Endothelial cell of umbilical vein (primary cell): ENCODE data around the gene MYO9B. TPM values are rescaled to one million over a fixed set of nuclear protein-coding genes. Genes with fewer than 3 reads are reported as not detected.

Experiments used
- BruUV-seq: library from RNA; stranded (reverse); fragments of 400-500 nt; replicated peaks from 2 replicates; lab custom pipeline; 2021; lab: Mats Ljungman, UMichigan
- CTCF ChIA-PET: fragments of 300-600, 350-600 bp; sonication (Branson Sonifier 250); formaldehyde crosslinking; loops from one replicate; lab custom pipeline; 2021; ENCODE audit warnings: antibody characterized with exemption, inconsistent platforms; lab: Charles Lee
- POLR2A ChIA-PET: fragments of 300-600, 350-600 bp; sonication (Branson Sonifier 250); formaldehyde crosslinking; loops from one replicate; lab custom pipeline; 2021; ENCODE audit warnings: antibody characterized with exemption, inconsistent platforms; lab: Charles Lee
- DNase-seq: peaks from one replicate; pipeline ENCODE4 v3.0.0-alpha.2; 2011; ENCODE audit warnings: low read depth, low spot score
- FAIRE-seq: peaks from 2 replicates; lab custom pipeline; 2011; peaks lifted over from hg19 to GRCh38; lab: Jason Lieb, UNC
- H2AFZ ChIP-seq: 2 replicates; pipeline ENCODE4 v1.6.0; 2012; ENCODE audit warnings: low read depth, low read length, control low read depth, inconsistent platforms
- H3K27ac ChIP-seq: 2 replicates; pipeline ENCODE4 v1.5.1; 2011; ENCODE audit warnings: low read depth, mild to moderate bottlenecking, control low read depth, low read length, moderate library complexity; ENCODE audit not compliant: insufficient read depth
- H3K27me3 ChIP-seq, 2 experiments: 2 replicates each; pipeline versions ENCODE4 v1.6.0 to v1.6.1; 2011; ENCODE audit warnings: low read length in 2 of 2, mixed read lengths in 1 of 2; ENCODE audit not compliant: control insufficient read depth in 2 of 2, insufficient read depth in 2 of 2
- H3K36me3 ChIP-seq, 2 experiments: 2 replicates in 1 of 2; 3 replicates in 1 of 2; pipeline ENCODE4 v1.5.1; 2011; ENCODE audit warnings: low read length in 2 of 2, mild to moderate bottlenecking in 1 of 2, moderate library complexity in 1 of 2; ENCODE audit not compliant: control insufficient read depth in 2 of 2, insufficient read depth in 2 of 2; ENCODE audit errors: extremely low read depth in 1 of 2
- H3K4me1 ChIP-seq: 3 replicates; pipeline ENCODE4 v1.5.1; 2011; ENCODE audit warnings: mild to moderate bottlenecking, low read length; ENCODE audit not compliant: control insufficient read depth, insufficient read depth; ENCODE audit errors: extremely low read depth
- H3K4me2 ChIP-seq: 2 replicates; pipeline ENCODE4 v1.6.1; 2011; ENCODE audit warnings: low read length, control low read depth, mixed read lengths; ENCODE audit not compliant: insufficient read depth
- H3K4me3 ChIP-seq, 3 experiments: fragments of 200-600 bp in 1 of 3; sonication (generic), shearing (Covaris generic) in 1 of 3; replicated peaks in 1 of 3; 2 replicates each; pipeline ENCODE4 v1.5.1; 2011 to 2016; ENCODE audit warnings: control low read depth in 3 of 3, low read length in 3 of 3, mild to moderate bottlenecking in 2 of 3, inconsistent platforms in 1 of 3, low read depth in 1 of 3, moderate library complexity in 1 of 3; ENCODE audit not compliant: insufficient read depth in 1 of 3
- H3K79me2 ChIP-seq: 2 replicates; pipeline ENCODE4 v1.6.0; 2012; ENCODE audit warnings: low read length, inconsistent platforms; ENCODE audit not compliant: control insufficient read depth, insufficient read depth
- H3K9ac ChIP-seq: replicated peaks from 2 replicates; pipeline ENCODE3; 2011; ENCODE audit warnings: low read length, control low read depth; ENCODE audit not compliant: insufficient read depth; ENCODE audit errors: extremely low read depth
- H3K9me1 ChIP-seq: replicated peaks from 3 replicates; pipeline ENCODE4 v1.6.0; 2011; ENCODE audit warnings: mild to moderate bottlenecking, low read length; ENCODE audit not compliant: control insufficient read depth, insufficient read depth; ENCODE audit errors: extremely low read depth
- H3K9me3 ChIP-seq: replicated peaks from 2 replicates; pipeline ENCODE4 v1.5.1; 2012; ENCODE audit warnings: low read length, inconsistent platforms; ENCODE audit not compliant: control insufficient read depth, insufficient read depth
- H4K20me1 ChIP-seq: replicated peaks from 2 replicates; pipeline ENCODE3; 2011; ENCODE audit warnings: mild to moderate bottlenecking, low read length; ENCODE audit not compliant: control insufficient read depth, insufficient read depth; ENCODE audit errors: extremely low read depth
- EZH2 ChIP-seq: IDR thresholded peaks from 2 replicates; pipeline ENCODE4 v1.6.1; 2012; ENCODE audit warnings: borderline replicate concordance, low read depth, mild to moderate bottlenecking, moderate library complexity, low read length, inconsistent platforms; ENCODE audit not compliant: severe bottlenecking
- FOS ChIP-seq: IDR thresholded peaks from 2 replicates; pipeline ENCODE4 v1.6.1; 2011; ENCODE audit warnings: mild to moderate bottlenecking, low read length, moderate library complexity, borderline replicate concordance; ENCODE audit not compliant: insufficient read depth
- GATA2 ChIP-seq: IDR thresholded peaks from 2 replicates; pipeline ENCODE4 v1.7.0; 2011; ENCODE audit warnings: low read depth, mild to moderate bottlenecking, moderate library complexity, mixed read lengths, low read length; ENCODE audit not compliant: insufficient read length, insufficient read depth
- JUN ChIP-seq: IDR thresholded peaks from 2 replicates; pipeline ENCODE4 v1.6.1; 2011; ENCODE audit warnings: borderline replicate concordance, low read depth; ENCODE audit not compliant: insufficient read length, insufficient read depth
- MAX ChIP-seq: IDR thresholded peaks from 2 replicates; pipeline ENCODE4 v1.6.1; 2011; ENCODE audit not compliant: insufficient read depth, insufficient read length
- MYC ChIP-seq: IDR thresholded peaks from one replicate; pipeline ENCODE4 v1.6.1; 2011; ENCODE audit warnings: mild to moderate bottlenecking, low read depth, low read length
- POLR2A ChIP-seq: IDR thresholded peaks from 2 replicates; pipeline ENCODE4 v1.6.1; 2012; ENCODE audit warnings: low read depth, mild to moderate bottlenecking, control low read depth, low read length
- POLR2AphosphoS5 ChIP-seq: IDR thresholded peaks from 2 replicates; pipeline ENCODE4 v1.6.1; 2012; ENCODE audit warnings: low read depth, mild to moderate bottlenecking, control low read depth, low read length, moderate library complexity; ENCODE audit not compliant: insufficient read depth
- dilution Hi-C: fragments of 300-500 bp; cut with MboI; formaldehyde crosslinking; loops from one replicate; pipeline ENCODE4 v1.15.0; 2019; ENCODE audit warnings: low sequenced_read_pairs; ENCODE audit not compliant: extremely low pct_ligation_motif_present
- intact Hi-C: fragments of 100-400 bp; cut with micrococcal nuclease; formaldehyde crosslinking; loops from one replicate; pipeline ENCODE4 v1.10.0; 2022
- polyA plus RNA-seq, 4 experiments: library from polyadenylated mRNA; depleted of rRNA in 3 of 4; stranded (reverse) in 3 of 4; unstranded in 1 of 4; fragments of >200 nt; gene quantifications; 2 replicates each; pipeline versions ENCODE4 v1.2.1 to v1.2.3, GENCODE V29; 2011 to 2012; ENCODE audit warnings: missing spikeins in 1 of 4
- total RNA-seq: library from RNA; stranded (reverse); gene quantifications from 2 replicates; pipeline ENCODE4 v1.2.3, GENCODE V29; 2021
- TF ChIP-seq, protein P1 (sequence below), 2 donors: IDR thresholded peaks; 1 replicate in 1 of 2; 2 replicates in 1 of 2; pipeline ENCODE4 v1.5.1; 2011; ENCODE audit warnings: low read length in 2 of 2, mild to moderate bottlenecking in 2 of 2, moderate library complexity in 2 of 2, control low read depth in 1 of 2, inconsistent platforms in 1 of 2, low read depth in 1 of 2; ENCODE audit not compliant: insufficient read depth in 1 of 2; ENCODE audit errors: extremely low read depth in 1 of 2

Gene MYO9B
- total and polyA plus RNA-seq, 2 donors (not counting 3 experiments of a cell fraction or from before 2014, with no cell fraction given), result 64.4 to 119 TPM

DNA sequence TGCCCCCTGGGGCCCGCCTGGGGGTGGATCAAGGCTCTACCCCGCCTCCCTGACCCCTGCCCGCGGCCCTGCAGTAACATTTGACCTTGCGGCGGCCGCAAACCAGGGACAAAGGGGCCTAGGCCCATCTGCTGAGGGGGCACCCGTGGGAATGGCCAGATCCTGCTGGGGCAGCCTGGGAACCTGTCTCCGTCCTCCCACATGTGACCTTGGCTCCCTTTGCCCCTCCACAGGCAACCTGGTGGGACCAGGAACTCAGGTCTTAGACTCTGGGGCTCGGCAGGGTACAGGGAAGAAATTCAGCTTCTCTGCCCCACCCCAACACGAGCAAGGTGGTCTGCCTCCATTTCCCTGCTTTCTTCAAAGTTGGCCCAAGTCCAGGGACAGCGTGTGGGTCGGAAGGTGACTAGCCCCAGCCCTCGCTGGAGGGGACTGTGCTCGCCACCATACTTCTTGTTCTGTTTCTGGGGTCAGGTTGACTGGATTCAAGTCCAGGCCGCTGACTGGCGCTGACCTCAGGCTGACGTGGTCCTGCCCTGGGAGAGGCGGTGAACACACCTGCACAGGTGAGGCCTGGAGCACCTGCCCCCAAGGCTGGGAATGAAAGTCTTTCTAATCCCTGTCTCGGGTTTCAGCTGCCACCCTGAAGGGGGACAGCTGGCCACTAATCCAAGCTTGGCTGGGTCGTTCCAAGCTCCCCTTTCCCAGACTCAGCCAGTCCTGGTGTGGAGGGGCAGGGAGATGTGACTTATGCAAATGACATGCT lies 172.6 kb downstream of the MYO9B start:
- POLR2A ChIA-PET, result no interaction called here
- DNase-seq (no peak), FAIRE-seq (no peak)
- TF ChIP-seq POLR2AphosphoS5 (no peak), EZH2 (no peak), MAX (no peak), POLR2A (no peak), FOS (no peak), MYC (no peak), GATA2 (no peak), JUN (no peak)
- TF ChIP-seq, protein P1, sequence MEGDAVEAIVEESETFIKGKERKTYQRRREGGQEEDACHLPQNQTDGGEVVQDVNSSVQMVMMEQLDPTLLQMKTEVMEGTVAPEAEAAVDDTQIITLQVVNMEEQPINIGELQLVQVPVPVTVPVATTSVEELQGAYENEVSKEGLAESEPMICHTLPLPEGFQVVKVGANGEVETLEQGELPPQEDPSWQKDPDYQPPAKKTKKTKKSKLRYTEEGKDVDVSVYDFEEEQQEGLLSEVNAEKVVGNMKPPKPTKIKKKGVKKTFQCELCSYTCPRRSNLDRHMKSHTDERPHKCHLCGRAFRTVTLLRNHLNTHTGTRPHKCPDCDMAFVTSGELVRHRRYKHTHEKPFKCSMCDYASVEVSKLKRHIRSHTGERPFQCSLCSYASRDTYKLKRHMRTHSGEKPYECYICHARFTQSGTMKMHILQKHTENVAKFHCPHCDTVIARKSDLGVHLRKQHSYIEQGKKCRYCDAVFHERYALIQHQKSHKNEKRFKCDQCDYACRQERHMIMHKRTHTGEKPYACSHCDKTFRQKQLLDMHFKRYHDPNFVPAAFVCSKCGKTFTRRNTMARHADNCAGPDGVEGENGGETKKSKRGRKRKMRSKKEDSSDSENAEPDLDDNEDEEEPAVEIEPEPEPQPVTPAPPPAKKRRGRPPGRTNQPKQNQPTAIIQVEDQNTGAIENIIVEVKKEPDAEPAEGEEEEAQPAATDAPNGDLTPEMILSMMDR (IDR thresholded peaks at IDR 0.05; ENCODE audit: extremely low read depth in 1 of 2, insufficient read depth in 1 of 2, low read depth in 1 of 2, low read length in 2 of 2), result no peak
- intact Hi-C loops, result no loop called here
- dilution Hi-C loops, result no loop called here
- H3K4me1 ChIP-seq, result peaks cover 28% of the 10 kb centered on the region
- H3K9me3 ChIP-seq, result no peaks in the 10 kb centered on the region
- H2AFZ ChIP-seq, result no peak overlapping the region
- CTCF ChIA-PET, result interaction anchor here (0.6 to 4.4 kb wide), 3 partner anchors 12 to 519 kb away, joined by 3 to 28 read pairs (median 5); no protein-coding TSS in a partner anchor
- no TSS peak for BruUV-seq
- H3K36me3 ChIP-seq, result peaks cover 0 to 15% of the 10 kb centered on the region in 2 experiments
- H3K9me1 ChIP-seq, result no peaks in the 10 kb centered on the region
- H3K79me2 ChIP-seq, result peaks cover 19% of the 10 kb centered on the region
- H3K4me2 ChIP-seq, result no peak overlapping the region
- no peak overlapping the region for H3K4me3 ChIP-seq
- H3K27me3 ChIP-seq, result no peaks in the 10 kb centered on the region
- H3K9ac ChIP-seq, result no peak overlapping the region
- no peak overlapping the region for H3K27ac ChIP-seq
- no peaks in the 10 kb centered on the region for H4K20me1 ChIP-seq
